Gastroesophageal sphincter (tissue), 3 donors: ENCODE results near the gene CACNA1A.

ENCODE experiments used
- CTCF ChIP-seq, 4 experiments: fragments of 200-600 bp in 2 of 4; fragments of 450-650 bp in 2 of 4; sonication (generic) in 1 of 4; IDR thresholded peaks; one replicate each; pipeline ENCODE4 v1.5.1; 2017 to 2019; ENCODE audit warnings: antibody characterized with exemption in 4 of 4, mild to moderate bottlenecking in 2 of 4, moderate library complexity in 2 of 4
- EP300 ChIP-seq: sonication (generic); formaldehyde crosslinking; IDR thresholded peaks from one replicate; pipeline ENCODE4 v1.6.1; 2017; ENCODE audit warnings: antibody characterized with exemption, mild to moderate bottlenecking
- POLR2A ChIP-seq, 2 donors: fragments of 450-650 bp; IDR thresholded peaks; one replicate each; pipeline ENCODE4 v1.6.1; 2017; ENCODE audit warnings: antibody characterized with exemption in 2 of 2, mild to moderate bottlenecking in 2 of 2, moderate library complexity in 1 of 2
- POLR2AphosphoS5 ChIP-seq: sonication (generic); formaldehyde crosslinking; IDR thresholded peaks from one replicate; pipeline ENCODE4 v1.6.1; 2017; ENCODE audit warnings: antibody characterized with exemption

GRCh38 chr19:13303381-13304129 lies 202.7 kb downstream of the CACNA1A start:
- TF ChIP-seq CTCF (IDR thresholded peaks at IDR 0.05) = no peak
- TF ChIP-seq POLR2A (IDR thresholded peaks at IDR 0.05) = no peak
- no peak for TF ChIP-seq POLR2AphosphoS5
- no peak for TF ChIP-seq EP300
